Gastroesophageal sphincter (tissue), 3 donors: ENCODE data around the gene S100Z.

Experiments
- EP300 ChIP-seq: sonication (generic); formaldehyde crosslinking; IDR thresholded peaks from one replicate; pipeline ENCODE4 v1.6.1; 2017; ENCODE audit warnings: antibody characterized with exemption, mild to moderate bottlenecking
- POLR2A ChIP-seq, 2 donors: fragments of 450-650 bp; IDR thresholded peaks; one replicate each; pipeline ENCODE4 v1.6.1; 2017; ENCODE audit warnings: antibody characterized with exemption in 2 of 2, mild to moderate bottlenecking in 2 of 2, moderate library complexity in 1 of 2
- POLR2AphosphoS5 ChIP-seq: sonication (generic); formaldehyde crosslinking; IDR thresholded peaks from one replicate; pipeline ENCODE4 v1.6.1; 2017; ENCODE audit warnings: antibody characterized with exemption
- TF ChIP-seq, protein P1 (sequence below), 4 experiments: fragments of 200-600 bp in 2 of 4; fragments of 450-650 bp in 2 of 4; sonication (generic) in 1 of 4; IDR thresholded peaks; one replicate each; pipeline ENCODE4 v1.5.1; 2017 to 2019; ENCODE audit warnings: antibody characterized with exemption in 4 of 4, mild to moderate bottlenecking in 2 of 4, moderate library complexity in 2 of 4

DNA sequence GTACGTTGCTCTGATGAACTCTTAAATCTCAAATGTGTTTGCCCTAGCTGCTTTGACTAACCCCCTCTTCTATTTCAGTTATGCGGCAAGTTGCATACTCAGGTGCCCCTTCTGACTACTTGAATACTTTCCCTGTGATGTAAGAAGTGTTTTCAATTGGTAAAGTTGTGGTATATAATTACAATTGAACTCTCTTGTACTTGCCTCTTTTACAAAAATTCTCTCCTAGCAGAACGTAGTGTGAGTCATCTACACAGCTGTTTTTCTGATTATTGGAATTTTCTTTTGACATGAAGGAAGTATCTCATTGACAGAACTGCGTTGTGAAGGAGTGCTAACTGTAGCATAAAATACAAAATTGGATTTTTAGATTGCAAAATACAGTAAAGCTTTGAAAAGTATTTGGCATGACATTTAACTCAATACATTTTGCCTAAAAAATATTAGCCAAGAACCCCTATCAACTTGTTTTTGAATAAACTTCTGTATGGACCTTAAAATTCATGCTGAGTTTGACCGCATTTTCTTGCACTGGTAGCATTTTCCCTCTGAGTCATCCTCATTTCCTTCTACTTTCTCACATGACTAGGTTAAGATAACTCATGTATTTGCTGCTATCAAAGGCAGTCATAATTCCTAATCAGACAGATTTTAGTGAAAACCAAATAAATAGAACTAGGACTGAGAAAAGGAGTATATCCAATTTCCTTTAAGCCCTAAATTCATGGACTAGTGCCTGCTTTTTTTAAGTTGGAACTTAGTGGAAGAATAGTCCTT is 109.4 kb downstream of the S100Z start:
- TF ChIP-seq, protein P1, sequence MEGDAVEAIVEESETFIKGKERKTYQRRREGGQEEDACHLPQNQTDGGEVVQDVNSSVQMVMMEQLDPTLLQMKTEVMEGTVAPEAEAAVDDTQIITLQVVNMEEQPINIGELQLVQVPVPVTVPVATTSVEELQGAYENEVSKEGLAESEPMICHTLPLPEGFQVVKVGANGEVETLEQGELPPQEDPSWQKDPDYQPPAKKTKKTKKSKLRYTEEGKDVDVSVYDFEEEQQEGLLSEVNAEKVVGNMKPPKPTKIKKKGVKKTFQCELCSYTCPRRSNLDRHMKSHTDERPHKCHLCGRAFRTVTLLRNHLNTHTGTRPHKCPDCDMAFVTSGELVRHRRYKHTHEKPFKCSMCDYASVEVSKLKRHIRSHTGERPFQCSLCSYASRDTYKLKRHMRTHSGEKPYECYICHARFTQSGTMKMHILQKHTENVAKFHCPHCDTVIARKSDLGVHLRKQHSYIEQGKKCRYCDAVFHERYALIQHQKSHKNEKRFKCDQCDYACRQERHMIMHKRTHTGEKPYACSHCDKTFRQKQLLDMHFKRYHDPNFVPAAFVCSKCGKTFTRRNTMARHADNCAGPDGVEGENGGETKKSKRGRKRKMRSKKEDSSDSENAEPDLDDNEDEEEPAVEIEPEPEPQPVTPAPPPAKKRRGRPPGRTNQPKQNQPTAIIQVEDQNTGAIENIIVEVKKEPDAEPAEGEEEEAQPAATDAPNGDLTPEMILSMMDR (IDR thresholded peaks at IDR 0.05), result no peak
- TF ChIP-seq POLR2A (IDR thresholded peaks at IDR 0.05), result no peak
- no peak for TF ChIP-seq EP300
- TF ChIP-seq POLR2AphosphoS5, result no peak
